Spleen (tissue), 11 donors: ENCODE measurements around the gene ERC2. TPM values are rescaled to one million over a fixed set of nuclear protein-coding genes. Genes with fewer than 3 reads are reported as not detected.

ENCODE experiments used
- DNase-seq: peaks from one replicate; pipeline ENCODE4 v3.0.0-alpha.2; 2020
- H3K27ac ChIP-seq, 8 donors: fragments of 200-600 bp; sonication (generic) in 7 of 8; 1 replicate in 4 of 8; 2 replicates in 4 of 8; pipeline versions ENCODE4 v1.5.0 to v1.8.0; 2016 to 2021; ENCODE audit warnings: inconsistent platforms in 4 of 8, mild to moderate bottlenecking in 4 of 8, moderate library complexity in 1 of 8
- H3K27me3 ChIP-seq, 7 donors: fragments of 200-600 bp; sonication (generic) in 6 of 7; replicated peaks in 1 of 7; 1 replicate in 4 of 7; 2 replicates in 3 of 7; pipeline versions ENCODE4 v1.5.0 to v1.8.0; 2016 to 2021; ENCODE audit warnings: inconsistent platforms in 3 of 7, mild to moderate bottlenecking in 1 of 7
- H3K36me3 ChIP-seq, 6 donors: fragments of 200-600 bp; sonication (generic) in 5 of 6; 1 replicate in 4 of 6; 2 replicates in 2 of 6; pipeline versions ENCODE4 v1.5.0 to v1.8.0; 2016 to 2021; ENCODE audit warnings: inconsistent platforms in 2 of 6
- H3K4me1 ChIP-seq, 6 donors: fragments of 200-600 bp; sonication (generic) in 5 of 6; 1 replicate in 3 of 6; 2 replicates in 3 of 6; pipeline versions ENCODE4 v1.5.0 to v1.8.0; 2016 to 2021; ENCODE audit warnings: inconsistent platforms in 3 of 6
- H3K4me3 ChIP-seq, 8 donors: fragments of 200-600 bp; sonication (generic) in 7 of 8; 1 replicate in 4 of 8; 2 replicates in 4 of 8; pipeline versions ENCODE4 v1.5.0 to v1.8.0; 2016 to 2021; ENCODE audit warnings: inconsistent platforms in 4 of 8, mild to moderate bottlenecking in 4 of 8, moderate library complexity in 2 of 8
- H3K9me3 ChIP-seq, 8 donors: fragments of 200-600 bp; sonication (generic) in 7 of 8; 1 replicate in 4 of 8; 2 replicates in 4 of 8; pipeline versions ENCODE4 v1.5.0 to v1.8.0; 2016 to 2021; ENCODE audit warnings: inconsistent platforms in 4 of 8
- CTCF ChIP-seq, 11 experiments: fragments of 200-600 bp in 7 of 11; fragments of 450-650 bp in 4 of 11; sonication (generic) in 4 of 11; IDR thresholded peaks in 8 of 11; conservative IDR thresholded peaks in 3 of 11; 1 replicate in 7 of 11; 2 replicates in 4 of 11; pipeline versions ENCODE4 v1.4.0 to v1.8.0; 2016 to 2021; ENCODE audit warnings: antibody characterized with exemption in 11 of 11, inconsistent platforms in 4 of 11, mild to moderate bottlenecking in 1 of 11
- POLR2A ChIP-seq, 3 donors: fragments of 450-650 bp; IDR thresholded peaks; one replicate each; pipeline ENCODE4 v1.5.1; 2017; ENCODE audit warnings: antibody characterized with exemption in 3 of 3, mild to moderate bottlenecking in 1 of 3
- POLR2AphosphoS5 ChIP-seq, 3 donors: sonication (generic); formaldehyde crosslinking; IDR thresholded peaks; one replicate each; pipeline ENCODE4 v1.5.1; 2017; ENCODE audit warnings: antibody characterized with exemption in 3 of 3
- WGBS, 5 donors: extraction: QIAGEN DNeasy Blood & Tissue Kit in 3 of 5; methylation state at CpG; one replicate each; pipeline versions ENCODE4 v1.1.5 to v1.1.7; 2013 to 2018; 5-methylcytosine and 5-hydroxymethylcytosine counted together
- intact Hi-C: fragments of 100-400 bp; cut with DNase I; formaldehyde crosslinking; loops from one replicate; pipeline ENCODE4 v1.15.0; 2023; ENCODE audit warnings: low total_unique reads
- polyA plus RNA-seq, 3 donors: library from polyadenylated mRNA; stranded (reverse); fragments of 200-250 nt; gene quantifications; one replicate each; pipeline ENCODE4 v1.2.1, GENCODE V29; 2013
- total RNA-seq, 7 donors: library from RNA; depleted of rRNA in 3 of 7; stranded (reverse); fragments of >200 nt in 3 of 7; fragmentation: NEBNext Ultra II Directional in 4 of 7; extraction: Animal tissue kit (Norgen Biotek cat#: 25700) in 4 of 7; gene quantifications; one replicate each; pipeline versions ENCODE4 v1.1.0 to v1.2.1, GENCODE V29; 2016 to 2021
- donor health status: healthy with polysubstance abuse.
- donor health status: DM: no; HTN: no; CAD: no; lungs with moderate emphysema.
- donor health status: DM: no; HTN: no; CAD: no.
- donor health status: Bipolar disorder and iron deficiency.
- donor health status: healthy.
- donor health status: DM: no; HTN: no; CAD: no.
- donor health status: DM: yes; HTN: yes; CAD: no.

Gene ERC2
- total and polyA plus RNA-seq, 10 donors = 0.04 to 4.9 (median 0.39) TPM

- 67 to 86% (median 80%) methylated on average over 7 of the region's 7 CpGs for WGBS, 5 donors
- intact Hi-C loops = no loop called here
- Histone ChIP-seq H3K27me3 (no peaks in the 10 kb centered on the region), H3K4me1 (no peaks in the 10 kb centered on the region), H3K27ac (no peak overlapping the region), H3K4me3 (no peak overlapping the region), H3K36me3 (no peaks in the 10 kb centered on the region), H3K9me3 (no peaks in the 10 kb centered on the region)
- no peak for DNase-seq
- TF ChIP-seq CTCF (IDR thresholded peaks at IDR 0.05 in 8 of 11, conservative IDR thresholded peaks at IDR 0.05 in 3 of 11) (no peak), POLR2AphosphoS5 (IDR thresholded peaks at IDR 0.05) (no peak), POLR2A (IDR thresholded peaks at IDR 0.05) (no peak)
Observed at GRCh38 chr3:56355570-56356185, 112.6 kb downstream of the ERC2 start.

GRCh38 chr3:56351537-56351936 is 116.7 kb downstream of the ERC2 start:
- Histone ChIP-seq H3K4me1 (no peaks in the 10 kb centered on the region), H3K9me3 (no peaks in the 10 kb centered on the region), H3K36me3 (no peaks in the 10 kb centered on the region), H3K27ac (no peak overlapping the region), H3K27me3 (no peaks in the 10 kb centered on the region), H3K4me3 (no peak overlapping the region)
- WGBS, 5 donors = 55 to 88% (median 62%) methylated on average over 1 of the region's 1 CpG
- no peak for TF ChIP-seq POLR2AphosphoS5 (IDR thresholded peaks at IDR 0.05)
- TF ChIP-seq CTCF (IDR thresholded peaks at IDR 0.05 in 8 of 11, conservative IDR thresholded peaks at IDR 0.05 in 3 of 11) = no peak
- no peak for TF ChIP-seq POLR2A (IDR thresholded peaks at IDR 0.05)
- no peak for DNase-seq
- intact Hi-C loops = no loop called here

- Histone ChIP-seq H3K27ac (no peak overlapping the region), H3K4me3 (no peak overlapping the region), H3K4me1 (no peaks in the 10 kb centered on the region), H3K27me3 (peaks cover 0 to 5% (median 0%) of the 10 kb centered on the region in 7 donors), H3K36me3 (no peaks in the 10 kb centered on the region), H3K9me3 (no peaks in the 10 kb centered on the region)
- WGBS, 5 donors = 22 to 33% (median 32%) methylated on average over 5 of the region's 5 CpGs
- TF ChIP-seq POLR2AphosphoS5 (IDR thresholded peaks at IDR 0.05) (no peak), CTCF (IDR thresholded peaks at IDR 0.05 in 8 of 11, conservative IDR thresholded peaks at IDR 0.05 in 3 of 11) (peak in 1 of 11 experiments; percentile 18), POLR2A (IDR thresholded peaks at IDR 0.05) (no peak)
- no peak for DNase-seq
- intact Hi-C loops = no loop called here
Observed at GRCh38 chr3:56347219-56347871, 120.9 kb downstream of the ERC2 start.

GRCh38 chr3:56342475-56342874 is 125.8 kb downstream of the ERC2 start:
- intact Hi-C loops = no loop called here
- H3K36me3 ChIP-seq = no peaks in the 10 kb centered on the region
- H3K4me1 ChIP-seq = no peaks in the 10 kb centered on the region
- H3K27me3 ChIP-seq = peaks cover 0 to 23% (median 0%) of the 10 kb centered on the region in 7 donors
- no peaks in the 10 kb centered on the region for H3K9me3 ChIP-seq
- TF ChIP-seq POLR2A (IDR thresholded peaks at IDR 0.05) (no peak), CTCF (IDR thresholded peaks at IDR 0.05 in 8 of 11, conservative IDR thresholded peaks at IDR 0.05 in 3 of 11) (no peak)
- no peak for DNase-seq
- no peak overlapping the region for H3K4me3 ChIP-seq
- 41 to 59% (median 53%) methylated on average over 2 of the region's 2 CpGs for WGBS, 5 donors
- no peak overlapping the region for H3K27ac ChIP-seq
